DOHH2 (cell line): ENCODE measurements around the gene HERC3.

Experiments
- EZH2phosphoT487 ChIP-seq: fragments of 200-600 bp; sonication (generic); IDR thresholded peaks from 2 replicates; pipeline ENCODE4 v1.6.1; 2017; ENCODE audit warnings: borderline replicate concordance, mild to moderate bottlenecking, antibody characterized with exemption, low read length, moderate library complexity, mixed read lengths
- TF ChIP-seq, protein P1 (sequence below): fragments of 200-600 bp; sonication (generic); IDR thresholded peaks from one replicate; pipeline ENCODE4 v1.5.1; 2014; ENCODE audit warnings: antibody characterized with exemption, mild to moderate bottlenecking, low read depth, low read length; ENCODE audit not compliant: poor library complexity, severe bottlenecking

GRCh38 chr4:88623097-88623496, 30.8 kb downstream of the HERC3 start:
- TF ChIP-seq EZH2phosphoT487 = no peak
- TF ChIP-seq, protein P1, sequence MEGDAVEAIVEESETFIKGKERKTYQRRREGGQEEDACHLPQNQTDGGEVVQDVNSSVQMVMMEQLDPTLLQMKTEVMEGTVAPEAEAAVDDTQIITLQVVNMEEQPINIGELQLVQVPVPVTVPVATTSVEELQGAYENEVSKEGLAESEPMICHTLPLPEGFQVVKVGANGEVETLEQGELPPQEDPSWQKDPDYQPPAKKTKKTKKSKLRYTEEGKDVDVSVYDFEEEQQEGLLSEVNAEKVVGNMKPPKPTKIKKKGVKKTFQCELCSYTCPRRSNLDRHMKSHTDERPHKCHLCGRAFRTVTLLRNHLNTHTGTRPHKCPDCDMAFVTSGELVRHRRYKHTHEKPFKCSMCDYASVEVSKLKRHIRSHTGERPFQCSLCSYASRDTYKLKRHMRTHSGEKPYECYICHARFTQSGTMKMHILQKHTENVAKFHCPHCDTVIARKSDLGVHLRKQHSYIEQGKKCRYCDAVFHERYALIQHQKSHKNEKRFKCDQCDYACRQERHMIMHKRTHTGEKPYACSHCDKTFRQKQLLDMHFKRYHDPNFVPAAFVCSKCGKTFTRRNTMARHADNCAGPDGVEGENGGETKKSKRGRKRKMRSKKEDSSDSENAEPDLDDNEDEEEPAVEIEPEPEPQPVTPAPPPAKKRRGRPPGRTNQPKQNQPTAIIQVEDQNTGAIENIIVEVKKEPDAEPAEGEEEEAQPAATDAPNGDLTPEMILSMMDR = no peak
